ENCODE data around the gene RPTOR. TPM values are rescaled to one million over a fixed set of nuclear protein-coding genes. Genes with fewer than 3 reads are reported as not detected.
A peak's percentile ranks its signal among the peaks of the same experiment; 100 is the strongest.

Gene RPTOR
- total RNA-seq, 4 donors from 2014 or later: 47.6 to 56.9 (median 55.4) TPM

- TF ChIP-seq CTCF (IDR thresholded peaks at IDR 0.05 in 4 of 5, conservative IDR thresholded peaks at IDR 0.05 in 1 of 5) (no peak), POLR2A (IDR thresholded peaks at IDR 0.05) (no peak)
- no peak for DNase-seq
- peaks cover 0 to 11% (median 6%) of the 10 kb centered on the region in 3 donors for H3K27me3 ChIP-seq
- H3K4me3 ChIP-seq: peak overlapping the region in 1 of 4 donors; percentile 22
- peaks cover 27 to 29% of the 10 kb centered on the region in 2 donors for H3K4me1 ChIP-seq
- intact Hi-C loops (cut with DNase I; ENCODE audit: low total_unique reads) (loop anchor here (5.0 kb wide), 1 partner anchor 102 kb away; no protein-coding TSS in a partner anchor), in situ Hi-C loops (cut with MboI; ENCODE audit: low sequenced_read_pairs in 4 of 4) (loop anchor here in 1 of 4 donors (5.0 kb wide), 1 partner anchor 542 kb away; no protein-coding TSS in a partner anchor)
- no peaks in the 10 kb centered on the region for H3K9me3 ChIP-seq
- ATAC-seq: peak; percentile 38 to 39
- H3K27ac ChIP-seq: peak overlapping the region in 3 of 4 donors; percentile 5 to 68 (median 31)
- peaks cover 0 to 9% of the 10 kb centered on the region in 2 donors for H3K36me3 ChIP-seq
Observed at GRCh38 chr17:80969674-80970043, 425.0 kb downstream of the RPTOR start.

DNA sequence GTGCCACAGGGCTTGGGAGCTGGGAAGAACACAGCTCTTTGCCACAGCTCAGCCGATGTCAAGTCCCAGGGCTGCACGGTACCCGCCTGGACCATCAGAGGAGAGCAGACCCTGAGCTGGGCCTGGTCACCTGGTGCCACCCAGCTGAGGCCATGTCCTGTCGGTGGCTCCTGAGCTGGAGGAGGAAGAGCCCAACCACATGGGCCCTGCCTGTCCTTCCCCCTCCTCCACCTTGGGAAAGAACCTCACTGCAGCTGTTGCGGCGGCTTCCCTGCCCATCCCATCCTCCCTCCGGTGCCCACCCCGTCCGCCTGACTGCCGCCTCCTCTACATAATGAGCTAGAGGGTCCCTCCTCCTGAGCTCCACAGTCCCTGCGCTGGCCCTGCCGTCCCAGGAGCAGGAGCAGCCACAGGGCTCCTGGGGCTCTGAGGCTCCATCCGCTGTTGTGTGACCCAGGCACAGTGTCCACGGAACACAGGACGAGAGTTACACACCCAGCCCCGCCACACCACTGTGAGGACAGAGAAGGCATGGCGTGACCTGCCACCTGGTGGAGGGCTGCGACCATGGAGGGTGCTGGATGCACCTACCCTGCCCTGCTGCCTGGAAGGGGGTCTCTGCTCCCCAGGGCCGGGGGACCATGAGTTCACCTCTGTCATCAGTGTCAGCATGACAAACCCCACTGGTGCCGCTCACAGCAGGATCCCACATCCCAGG is 425.6 kb downstream of the RPTOR start:
- peak; percentile 25 to 51 for ATAC-seq
- H3K4me3 ChIP-seq: no peak overlapping the region
- peak overlapping the region in 2 of 4 donors; percentile 5 to 68 for H3K27ac ChIP-seq

DNA sequence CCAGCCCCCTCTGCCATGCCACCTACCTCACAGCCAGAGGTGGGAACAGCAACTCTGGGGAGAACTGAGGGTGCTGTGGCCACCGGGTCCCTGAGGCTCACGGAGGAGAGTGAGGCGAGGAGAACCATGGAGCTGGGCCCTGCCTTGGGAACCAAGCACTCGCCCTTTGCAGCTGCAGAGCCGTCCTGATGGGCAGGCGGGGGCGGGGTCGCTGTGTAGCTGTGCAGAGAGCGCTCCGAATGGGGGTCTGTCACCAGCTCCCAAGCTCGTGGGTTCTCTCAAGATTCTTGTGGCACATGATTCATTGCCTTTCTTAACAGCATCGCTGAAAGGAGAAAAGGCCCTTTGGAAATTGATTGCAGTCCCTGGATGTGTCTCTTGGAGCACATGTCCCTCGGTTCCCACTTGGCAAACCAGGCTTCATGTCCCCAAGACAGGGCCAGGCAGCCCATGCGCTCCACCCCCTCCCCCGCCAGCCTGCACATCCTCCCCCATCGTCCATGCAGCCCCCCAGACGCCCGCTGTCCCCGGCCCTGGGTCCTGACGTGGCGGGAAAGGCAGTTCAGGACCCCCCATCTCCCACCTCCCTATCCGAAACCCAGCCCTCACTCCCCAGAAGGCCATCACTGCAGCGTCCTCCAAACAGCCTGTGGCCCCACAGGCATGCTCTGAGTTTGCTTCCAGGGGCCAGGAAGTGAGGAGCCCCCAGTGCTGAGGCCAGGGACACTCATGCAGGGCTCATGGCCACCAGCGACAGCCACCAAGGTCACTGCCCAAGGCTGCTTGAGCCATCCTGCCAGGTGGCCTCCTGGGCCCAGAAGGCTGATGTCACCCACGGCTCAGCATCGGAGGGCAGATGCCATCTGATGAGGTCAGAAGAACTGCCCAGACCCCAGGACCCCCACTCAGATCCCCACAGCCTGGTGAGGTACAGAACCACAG is 426.4 kb downstream of the RPTOR start:
- H3K36me3 ChIP-seq: no peaks in the 10 kb centered on the region
- intact Hi-C loops (cut with DNase I; ENCODE audit: low total_unique reads): no loop called here
- no peak for ATAC-seq
- H3K4me1 ChIP-seq: peaks cover 27 to 29% of the 10 kb centered on the region in 2 donors
- H3K27ac ChIP-seq: no peak overlapping the region
- TF ChIP-seq CTCF (IDR thresholded peaks at IDR 0.05 in 4 of 5, conservative IDR thresholded peaks at IDR 0.05 in 1 of 5) (no peak), POLR2A (IDR thresholded peaks at IDR 0.05) (no peak)
- no peaks in the 10 kb centered on the region for H3K9me3 ChIP-seq
- H3K27me3 ChIP-seq: peaks cover 0 to 11% (median 6%) of the 10 kb centered on the region in 3 donors
- in situ Hi-C loops (cut with MboI; ENCODE audit: low sequenced_read_pairs in 4 of 4): loop anchor here in 1 of 4 donors (5.0 kb wide), 1 partner anchor 544 kb away; no protein-coding TSS in a partner anchor
- DNase-seq: no peak
- H3K4me3 ChIP-seq: no peak overlapping the region

More for the DNA sequence above, 425.6 kb downstream of the RPTOR start:
- H3K9me3 ChIP-seq: no peaks in the 10 kb centered on the region
- DNase-seq: peak; percentile 42 to 62
- H3K36me3 ChIP-seq: peaks cover 0 to 3% of the 10 kb centered on the region in 2 donors
- intact Hi-C loops (cut with DNase I; ENCODE audit: low total_unique reads): no loop called here
- in situ Hi-C loops (cut with MboI; ENCODE audit: low sequenced_read_pairs in 4 of 4): loop anchor here in 1 of 4 donors (5.0 kb wide), 1 partner anchor 543 kb away; no protein-coding TSS in a partner anchor
- peaks cover 0 to 11% (median 6%) of the 10 kb centered on the region in 3 donors for H3K27me3 ChIP-seq
- peaks cover 27 to 29% of the 10 kb centered on the region in 2 donors for H3K4me1 ChIP-seq
- TF ChIP-seq CTCF (IDR thresholded peaks at IDR 0.05 in 4 of 5, conservative IDR thresholded peaks at IDR 0.05 in 1 of 5): peak; percentile 41 to 77 (median 60)
- TF ChIP-seq POLR2A (IDR thresholded peaks at IDR 0.05): no peak

DNA sequence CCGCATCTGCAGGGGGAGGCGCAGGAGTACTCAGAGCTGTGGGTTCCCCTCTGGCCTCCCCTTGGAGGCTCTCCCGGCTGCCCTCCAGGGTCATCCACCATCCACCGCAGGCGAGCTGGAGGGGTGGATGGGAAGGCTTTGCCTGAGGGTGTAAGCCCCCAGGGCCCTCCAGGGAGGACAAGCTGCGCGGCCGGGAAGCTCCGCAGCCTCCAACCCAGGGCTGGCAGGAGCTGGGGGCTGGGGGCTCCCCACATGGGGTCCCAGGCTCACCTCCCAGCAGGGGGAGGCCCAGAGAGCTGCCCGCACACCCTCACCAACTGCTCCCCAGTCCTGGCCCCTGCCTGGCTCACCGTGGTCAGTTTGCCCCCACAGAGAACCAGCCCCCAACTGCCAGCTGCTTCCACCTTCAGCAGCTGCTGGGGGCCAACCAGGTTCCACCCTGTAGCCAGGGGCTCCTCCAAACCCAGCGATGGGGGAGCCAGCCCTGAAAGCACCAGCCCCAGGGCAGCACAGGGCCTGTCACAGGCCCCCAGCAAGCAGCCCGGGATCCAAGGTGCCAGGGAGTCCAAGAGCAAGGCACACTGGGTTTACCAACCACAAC is 427.2 kb downstream of the RPTOR start:
- TF ChIP-seq CTCF (IDR thresholded peaks at IDR 0.05 in 4 of 5, conservative IDR thresholded peaks at IDR 0.05 in 1 of 5): no peak
- TF ChIP-seq POLR2A (IDR thresholded peaks at IDR 0.05): no peak
- Histone ChIP-seq H3K4me3 (no peak overlapping the region), H3K27ac (no peak overlapping the region), H3K4me1 (peaks cover 27 to 29% of the 10 kb centered on the region in 2 donors), H3K36me3 (no peaks in the 10 kb centered on the region), H3K9me3 (no peaks in the 10 kb centered on the region), H3K27me3 (peaks cover 0 to 11% (median 6%) of the 10 kb centered on the region in 3 donors)
- DNase-seq (no peak), ATAC-seq (no peak)
- intact Hi-C loops (cut with DNase I; ENCODE audit: low total_unique reads) (no loop called here), in situ Hi-C loops (cut with MboI; ENCODE audit: low sequenced_read_pairs in 4 of 4) (loop anchor here in 1 of 4 donors (5.0 kb wide), 1 partner anchor 545 kb away; no protein-coding TSS in a partner anchor)

Measured in gastrocnemius medialis (tissue), 4 donors.